ENCODE data around the gene KTN1.

KTN1 gene

GRCh38 chr14:55610713-55611370, 30.8 kb downstream of the KTN1 start:
- DNase-seq = no peak

GRCh38 chr14:55611859-55612258, 31.9 kb downstream of the KTN1 start:
- DNase-seq = no peak

- DNase-seq = no peak
These were observed 34.3 kb downstream of the KTN1 start for GRCh38 chr14:55614304-55614703.

- DNase-seq = no peak
These were observed 40.3 kb downstream of the KTN1 start for GRCh38 chr14:55620277-55620676.

- DNase-seq = no peak
These were observed 41.0 kb downstream of the KTN1 start for GRCh38 chr14:55620981-55621380.

GRCh38 chr14:55621391-55621790, 41.4 kb downstream of the KTN1 start:
- DNase-seq = no peak

GRCh38 chr14:55624913-55625312, 44.9 kb downstream of the KTN1 start:
- DNase-seq = no peak

GRCh38 chr14:55625481-55625880, 45.5 kb downstream of the KTN1 start:
- no peak for DNase-seq

- no peak for DNase-seq
These were observed 46.1 kb downstream of the KTN1 start for GRCh38 chr14:55626131-55626530.

- DNase-seq = no peak
These were observed 48.4 kb downstream of the KTN1 start for GRCh38 chr14:55628426-55628825.

GRCh38 chr14:55638665-55639064, 58.7 kb downstream of the KTN1 start:
- no peak for DNase-seq

- DNase-seq = no peak
These were observed 61.3 kb downstream of the KTN1 start for GRCh38 chr14:55641290-55641689.

GRCh38 chr14:55641954-55642353, 61.9 kb downstream of the KTN1 start:
- no peak for DNase-seq

- DNase-seq = no peak
These were observed 65.1 kb downstream of the KTN1 start for GRCh38 chr14:55645145-55645544.

- DNase-seq = no peak
These were observed 66.1 kb downstream of the KTN1 start for GRCh38 chr14:55645845-55646832.

GRCh38 chr14:55650992-55651391, 71.0 kb downstream of the KTN1 start:
- no peak for DNase-seq

GRCh38 chr14:55654243-55654642, 74.2 kb downstream of the KTN1 start:
- DNase-seq = no peak

- no peak for DNase-seq
These were observed 81.0 kb downstream of the KTN1 start for GRCh38 chr14:55661029-55661428.

GRCh38 chr14:55662752-55663151, 82.7 kb downstream of the KTN1 start:
- no peak for DNase-seq

GRCh38 chr14:55665067-55665675, 85.2 kb downstream of the KTN1 start:
- no peak for DNase-seq

- DNase-seq = no peak
These were observed 87.8 kb downstream of the KTN1 start for GRCh38 chr14:55667801-55668200.

GRCh38 chr14:55671641-55672040, 91.6 kb downstream of the KTN1 start:
- DNase-seq = no peak

GRCh38 chr14:55673048-55673447, 93.0 kb downstream of the KTN1 start:
- no peak for DNase-seq

- no peak for DNase-seq
These were observed 101.1 kb downstream of the KTN1 start for GRCh38 chr14:55681096-55681495.
